GM21723 (cell line): Measurements from ENCODE around the gene GFRA3.
A peak's percentile ranks its signal among the peaks of the same experiment; 100 is the strongest.
"Not testable (repeated sequence)": the region's sequence is repeated elsewhere in the genome, so short reads cannot be mapped to it uniquely, and the experiment has no call there.

Source experiments
- ATAC-seq: cut with Tn5 transposase; IDR thresholded peaks from one replicate; pipeline ENCODE4 v1.9.1; 2021; ENCODE audit warnings: mild to moderate bottlenecking, moderate library complexity; ENCODE audit not compliant: unreplicated experiment

The GFRA3 gene

GRCh38 chr5:138247800-138248199 lies 26.6 kb downstream of the GFRA3 start:
- not testable (repeated sequence) for ATAC-seq

DNA sequence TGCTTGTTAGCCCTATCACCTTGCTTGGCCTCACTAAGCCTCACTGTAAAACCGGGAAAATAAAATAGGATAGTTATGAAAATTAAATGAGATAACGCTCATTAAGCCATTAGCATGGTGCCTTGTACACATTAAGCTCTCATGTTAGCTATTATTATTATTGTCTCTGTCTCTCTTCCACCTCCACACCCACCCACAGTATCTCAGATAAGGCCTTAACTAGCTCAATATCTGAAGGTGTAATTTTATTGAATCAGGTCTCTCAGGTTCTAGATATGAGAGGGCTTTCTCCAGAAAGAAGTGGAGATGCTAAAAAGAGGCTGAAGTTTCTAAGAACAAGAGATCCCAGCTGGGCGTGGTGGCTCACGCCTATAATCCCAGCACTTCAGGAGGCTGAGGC lies 27.6 kb downstream of the GFRA3 start:
- no peak for ATAC-seq

DNA sequence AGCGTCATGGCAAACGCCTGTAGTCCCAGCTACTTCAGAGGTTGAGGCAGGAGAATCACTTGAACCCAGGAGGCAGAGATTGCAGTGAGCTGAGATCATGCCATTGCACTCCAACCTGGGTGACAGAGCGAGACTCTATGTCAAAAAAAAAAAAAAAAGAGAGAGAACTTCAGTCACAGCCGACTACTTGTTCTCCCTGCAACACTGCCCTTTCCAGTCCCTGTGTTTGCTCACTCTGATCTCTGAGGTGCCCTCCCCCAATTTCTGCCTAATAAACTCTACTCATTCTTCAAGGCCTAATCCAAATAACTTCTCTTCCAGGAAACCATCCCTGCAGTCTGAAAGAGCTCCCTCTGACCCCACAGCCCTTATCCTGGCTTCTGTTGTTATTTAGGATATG lies 28.1 kb downstream of the GFRA3 start:
- no peak for ATAC-seq

GRCh38 chr5:138245717-138246116 lies 28.7 kb downstream of the GFRA3 start:
- ATAC-seq = no peak

GRCh38 chr5:138243794-138244193 lies 30.6 kb downstream of the GFRA3 start:
- ATAC-seq = no peak

GRCh38 chr5:138241688-138242571 lies 32.5 kb downstream of the GFRA3 start:
- no peak for ATAC-seq

- no peak for ATAC-seq
Measured at GRCh38 chr5:138240650-138241385, 33.6 kb downstream of the GFRA3 start.

GRCh38 chr5:138238034-138238433 lies 36.4 kb downstream of the GFRA3 start:
- no peak for ATAC-seq

DNA sequence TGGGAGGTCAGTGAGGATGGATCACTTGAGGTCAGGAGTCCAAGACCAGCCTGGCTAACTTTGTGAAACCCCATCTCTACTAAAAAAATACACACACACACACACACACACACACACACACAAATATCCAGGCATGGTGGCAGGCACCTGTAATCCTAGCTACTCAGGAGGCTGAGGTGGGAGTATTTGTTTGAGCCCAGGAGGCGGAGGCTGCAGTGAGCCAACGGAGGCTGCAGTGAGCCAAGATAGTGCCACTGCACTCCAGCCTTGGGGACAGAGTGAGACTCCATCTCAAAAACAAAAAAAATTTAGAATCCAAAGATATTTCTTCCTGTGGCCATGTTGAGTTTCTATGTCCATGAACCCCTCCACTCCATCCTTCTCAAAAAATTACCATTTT lies 39.8 kb downstream of the GFRA3 start:
- no peak for ATAC-seq

DNA sequence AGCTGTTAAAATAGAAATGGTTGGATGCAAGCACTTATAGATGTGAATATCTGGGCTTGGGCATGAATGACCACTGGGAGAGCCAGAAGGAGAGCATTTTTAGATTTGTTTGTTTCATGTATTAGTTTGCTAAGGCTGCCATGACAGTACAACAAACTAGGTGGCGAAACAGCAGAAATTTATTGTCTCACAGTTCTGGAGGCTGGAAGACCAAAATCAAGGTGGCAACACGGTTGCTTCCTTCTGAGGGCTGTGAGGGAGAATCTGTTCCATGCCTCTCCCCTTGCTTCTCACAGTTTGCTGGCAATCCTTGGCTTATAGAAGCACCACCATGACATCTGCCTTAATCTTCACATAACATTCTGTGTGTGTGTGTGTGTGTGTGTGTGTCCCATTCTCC lies 41.1 kb downstream of the GFRA3 start:
- no peak for ATAC-seq

- ATAC-seq = no peak
Measured at GRCh38 chr5:138230981-138231589, 43.3 kb downstream of the GFRA3 start.

GRCh38 chr5:138230261-138230660 lies 44.2 kb downstream of the GFRA3 start:
- ATAC-seq = no peak

GRCh38 chr5:138229387-138229786 lies 45.0 kb downstream of the GFRA3 start:
- ATAC-seq = no peak

DNA sequence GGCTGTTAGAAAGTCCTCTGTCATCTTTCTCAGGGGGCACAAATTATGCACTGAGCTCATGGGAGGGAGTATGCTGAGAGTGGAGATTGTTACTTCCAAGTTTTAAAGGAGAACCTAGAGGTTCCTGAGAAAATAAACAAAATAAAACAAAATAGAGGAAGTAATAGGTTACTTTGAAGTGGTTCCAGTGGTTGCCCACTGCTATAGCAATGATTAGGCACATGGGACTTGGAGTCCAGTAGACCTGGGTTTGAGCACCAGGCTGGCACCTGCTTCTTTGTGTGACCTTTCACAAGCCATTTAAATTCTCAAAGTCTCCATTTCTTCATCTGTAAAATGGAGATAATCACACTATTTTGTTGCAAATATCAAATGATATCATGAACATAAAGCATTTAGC lies 47.5 kb downstream of the GFRA3 start:
- ATAC-seq = no peak

DNA sequence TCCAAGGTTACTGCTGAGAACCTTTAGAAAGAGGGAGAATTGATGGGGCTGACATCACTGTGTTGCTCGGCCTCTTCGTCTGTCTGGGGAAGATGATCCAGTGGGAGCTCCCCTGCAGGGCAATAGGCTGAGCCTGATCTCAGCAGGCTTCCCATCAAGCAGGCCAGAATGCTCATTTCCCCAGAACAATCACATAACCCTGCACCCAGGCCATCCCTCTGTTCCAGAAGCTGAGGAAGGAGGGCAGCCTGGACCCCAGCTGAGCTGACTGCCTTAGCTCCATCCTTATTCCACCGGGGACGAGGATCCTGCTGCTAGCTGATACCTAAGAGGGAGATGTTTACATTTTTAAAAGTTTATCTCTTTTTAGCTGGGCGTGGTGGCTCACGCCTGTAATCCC lies 49.7 kb downstream of the GFRA3 start:
- no peak for ATAC-seq

GRCh38 chr5:138223532-138223931 lies 50.9 kb downstream of the GFRA3 start:
- no peak for ATAC-seq

- ATAC-seq = no peak
Measured at GRCh38 chr5:138216799-138217198, 57.6 kb downstream of the GFRA3 start.

GRCh38 chr5:138213161-138214029 lies 61.0 kb downstream of the GFRA3 start, which contains the start of gene CDC23:
Gene CDC23, minus strand, starts transcription at chr5:138213323. Its CDS starts 11 bp downstream, at chr5:138213312.
- ATAC-seq = peak; percentile 93

DNA sequence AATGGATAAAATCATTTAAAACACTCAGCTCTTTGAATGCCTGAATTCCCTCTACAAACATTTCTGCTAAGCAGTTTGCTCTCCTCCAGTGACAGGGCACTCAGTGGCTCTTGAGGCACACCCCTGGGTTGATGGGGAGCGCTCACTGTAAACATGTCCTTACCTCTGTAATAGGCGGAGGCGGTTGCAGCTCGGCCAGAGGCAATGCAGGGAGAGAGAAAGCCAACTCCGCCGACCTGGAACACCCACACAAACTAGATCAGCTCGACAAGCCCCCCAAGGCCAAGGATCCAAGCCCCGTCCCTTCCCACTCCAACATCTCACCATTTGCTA lies 61.6 kb downstream of the GFRA3 start:
- ATAC-seq = peak; percentile 17

- ATAC-seq = no peak
Measured at GRCh38 chr5:138210985-138211384, 63.4 kb downstream of the GFRA3 start.
